Germinal center (tissue), 1 donor: ENCODE measurements around the gene EIF3F.

ENCODE experiments used
- DNase-seq: peaks from one replicate; pipeline ENCODE4 v3.0.0; 2012; ENCODE audit warnings: mixed read lengths, low spot score

EIF3F gene

DNA sequence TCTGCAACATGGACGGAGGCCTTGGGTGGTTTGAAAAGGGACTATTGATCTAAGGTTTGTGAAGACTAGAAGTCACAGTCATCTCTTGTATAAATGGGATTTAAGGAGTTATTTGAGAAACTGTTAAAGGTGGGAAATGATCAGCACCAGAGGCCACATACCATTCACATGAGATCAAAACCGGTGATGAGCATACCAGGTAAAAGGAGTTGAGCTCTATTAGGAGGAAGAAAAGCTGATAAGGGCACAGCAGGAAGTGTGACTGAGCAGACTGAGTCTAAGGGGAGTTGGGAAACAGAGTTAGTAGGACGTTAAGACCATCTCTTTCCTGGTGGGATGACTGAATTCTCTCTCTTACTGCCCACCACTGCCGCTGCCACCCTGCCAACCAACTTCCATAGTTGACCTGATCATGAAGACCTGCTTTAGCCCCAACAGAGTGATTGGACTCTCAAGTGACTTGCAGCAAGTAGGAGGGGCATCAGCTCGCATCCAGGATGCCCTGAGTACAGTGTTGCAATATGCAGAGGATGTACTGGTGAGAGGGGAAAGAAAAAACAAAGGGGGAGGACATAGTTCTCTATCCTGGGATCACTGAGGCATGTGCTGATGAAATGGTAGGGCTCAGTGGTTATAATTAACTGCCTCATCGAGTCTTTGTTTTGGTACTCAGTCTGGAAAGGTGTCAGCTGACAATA, 7.6 kb downstream of the EIF3F start:
- DNase-seq, result no peak

DNA sequence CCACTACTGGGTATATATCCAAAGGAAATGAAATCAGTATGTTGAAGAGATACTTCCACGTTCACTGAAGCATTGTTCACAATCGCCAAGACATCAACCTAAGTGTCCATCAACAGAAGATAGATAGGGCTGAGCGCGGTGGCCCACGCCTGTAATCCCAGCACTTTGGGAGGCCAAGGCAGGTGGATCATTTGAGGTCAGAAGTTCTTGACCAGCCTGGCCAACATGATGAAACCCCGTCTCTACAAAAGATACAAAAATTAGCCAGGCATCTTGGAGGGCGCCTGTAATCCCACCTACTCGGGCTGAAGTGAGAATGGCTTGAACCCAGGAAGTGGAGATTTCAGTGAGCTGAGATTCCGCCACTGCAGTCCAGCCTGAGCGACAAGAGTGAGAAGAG, 12.7 kb downstream of the EIF3F start:
- DNase-seq, result no peak

- DNase-seq, result no peak
These were observed 13.3 kb downstream of the EIF3F start for GRCh38 chr11:8000390-8000789.

DNA sequence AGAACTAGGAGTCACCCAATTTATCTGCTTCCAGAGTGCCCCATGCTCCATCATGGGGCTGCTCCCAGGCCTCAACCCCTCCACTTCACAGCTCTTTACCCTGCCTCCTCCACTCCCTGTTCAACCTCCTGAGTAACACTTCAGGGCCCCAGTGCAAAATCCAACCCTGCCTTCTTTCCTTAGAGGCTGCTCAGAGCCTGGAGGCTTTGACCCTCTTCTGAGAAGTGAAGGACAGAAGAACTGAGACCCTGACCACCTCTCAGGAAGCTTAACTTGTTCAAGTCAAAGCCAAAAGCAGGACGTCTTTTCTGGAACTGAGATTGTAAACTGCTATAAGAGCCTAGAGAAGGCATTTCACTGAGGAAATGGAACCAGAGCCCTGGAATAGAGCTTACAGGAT, 15.5 kb downstream of the EIF3F start:
- no peak for DNase-seq

- DNase-seq, result no peak
These were observed 16.1 kb downstream of the EIF3F start for GRCh38 chr11:8003187-8003586.

GRCh38 chr11:8004008-8004407, 16.9 kb downstream of the EIF3F start:
- DNase-seq, result no peak

GRCh38 chr11:8005556-8005955, 18.4 kb downstream of the EIF3F start:
- DNase-seq, result no peak

- peak; percentile 46 for DNase-seq
These were observed 19.3 kb downstream of the EIF3F start for GRCh38 chr11:8006349-8006977.

DNA sequence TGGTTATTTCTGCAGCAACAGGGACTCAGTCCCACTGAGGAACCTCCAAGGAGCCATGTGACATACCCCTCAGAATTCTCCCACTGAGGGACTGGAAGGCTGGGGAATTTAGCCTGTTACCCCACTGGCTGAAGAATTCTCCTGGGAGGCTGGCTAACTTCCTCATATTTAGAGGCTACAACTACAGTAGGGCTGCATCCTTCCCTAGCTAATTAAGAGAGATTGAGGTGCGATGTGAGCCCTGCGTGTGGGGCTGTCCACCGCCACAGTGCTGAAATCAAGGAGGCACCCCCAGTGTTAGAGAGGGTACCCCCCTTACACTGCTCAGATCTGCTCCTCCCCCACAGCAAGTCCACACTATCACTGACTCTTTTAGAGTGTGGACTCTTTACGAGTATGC, 21.1 kb downstream of the EIF3F start:
- DNase-seq, result no peak

- no peak for DNase-seq
These were observed 22.7 kb downstream of the EIF3F start for GRCh38 chr11:8009856-8010255.

DNA sequence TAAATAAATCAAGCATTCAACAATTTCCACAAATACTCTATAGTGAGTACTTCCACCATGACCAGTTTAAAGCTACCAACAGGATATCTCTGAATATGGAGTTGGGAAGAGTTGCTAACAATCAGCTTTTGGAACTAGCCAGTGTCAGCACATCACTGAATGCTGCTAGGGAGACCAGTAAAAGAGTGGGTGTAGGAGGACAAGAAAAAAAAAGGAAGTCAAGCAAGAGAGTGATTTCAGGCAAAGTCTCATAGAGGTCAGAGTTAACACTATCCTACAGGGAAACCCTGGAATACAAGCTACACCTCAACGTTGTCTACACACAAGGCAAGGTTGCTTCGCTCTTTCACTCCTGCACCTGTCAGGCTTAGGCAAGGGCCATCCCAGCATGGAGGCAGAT, 24.2 kb downstream of the EIF3F start:
- no peak for DNase-seq

GRCh38 chr11:8011981-8012444, 24.9 kb downstream of the EIF3F start:
- DNase-seq, result no peak

- DNase-seq, result no peak
These were observed 26.7 kb downstream of the EIF3F start for GRCh38 chr11:8013833-8014232.

DNA sequence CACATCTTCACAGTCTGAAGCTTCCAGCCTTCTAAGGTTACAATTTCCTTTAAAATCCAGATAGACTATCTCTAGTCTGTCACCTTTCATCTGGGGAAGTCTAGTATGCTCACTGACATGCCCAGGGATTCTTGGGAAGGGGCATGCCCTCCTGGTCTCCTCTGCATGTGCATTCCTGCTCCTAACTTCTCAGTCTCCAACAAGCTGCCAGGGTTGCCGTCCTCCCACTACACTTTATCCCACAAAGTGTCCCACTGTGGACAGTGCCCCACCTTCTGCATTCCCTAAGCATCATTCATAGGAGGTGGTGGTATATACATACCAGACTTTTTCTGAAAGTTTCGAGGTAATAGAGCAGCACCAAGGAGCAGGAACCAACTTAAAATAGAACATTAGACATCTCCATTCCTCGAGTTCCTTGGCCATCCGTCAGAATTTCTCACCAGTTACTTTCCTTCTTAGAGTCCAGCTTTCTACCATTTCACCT, 28.7 kb downstream of the EIF3F start:
- DNase-seq, result no peak

DNA sequence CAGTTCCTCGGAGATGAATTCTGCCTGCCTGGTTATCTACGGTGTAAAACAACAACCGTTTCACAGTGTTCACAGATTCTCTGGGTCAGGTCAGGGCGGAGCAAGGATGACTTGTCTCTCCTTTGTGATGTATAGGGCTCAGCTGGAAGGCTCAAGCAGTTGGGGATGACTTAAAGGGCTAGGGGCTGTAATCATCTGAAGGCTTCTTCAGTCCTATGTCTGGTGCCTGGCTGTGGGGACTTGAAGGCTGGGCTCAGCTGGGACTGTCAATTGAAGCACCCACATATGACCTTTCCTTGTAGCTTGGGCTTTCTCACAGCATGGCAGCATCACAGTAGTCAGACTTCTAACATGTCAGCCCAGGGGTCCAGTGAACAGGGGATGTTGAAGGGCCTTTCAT, 29.3 kb downstream of the EIF3F start:
- DNase-seq, result no peak

GRCh38 chr11:8017071-8017470, 29.9 kb downstream of the EIF3F start:
- DNase-seq, result no peak

DNA sequence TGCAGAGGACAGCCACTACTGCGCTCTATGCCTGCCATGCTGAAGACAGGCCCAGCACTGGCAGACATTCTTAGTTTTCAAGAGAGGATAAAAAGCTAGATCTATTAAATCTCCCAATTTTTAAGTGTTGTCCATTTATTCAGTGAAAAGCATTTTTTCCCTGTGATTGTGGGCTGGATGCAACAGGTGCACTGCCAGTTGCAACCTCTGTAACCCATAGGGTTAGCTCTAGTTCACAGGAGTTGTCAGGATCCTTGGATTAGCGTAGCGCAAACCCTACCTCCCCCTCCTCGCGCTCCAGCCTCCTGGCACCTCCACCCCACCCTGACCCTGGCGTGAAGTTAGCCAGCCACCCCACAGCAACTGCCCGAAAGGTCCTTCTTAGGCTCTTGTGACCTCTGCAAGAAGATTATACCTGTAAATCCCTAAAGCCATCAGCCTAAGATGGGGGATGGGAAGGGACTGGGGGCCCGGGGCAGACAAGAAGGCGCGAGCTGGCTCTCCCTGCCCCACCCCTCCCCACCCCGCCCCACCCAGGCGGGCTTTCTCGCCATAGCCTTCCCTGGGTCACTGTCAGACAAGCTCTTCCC, 30.9 kb downstream of the EIF3F start:
- no peak for DNase-seq

- peak; percentile 56 for DNase-seq
These were observed 31.6 kb downstream of the EIF3F start for GRCh38 chr11:8018484-8019313.

DNA sequence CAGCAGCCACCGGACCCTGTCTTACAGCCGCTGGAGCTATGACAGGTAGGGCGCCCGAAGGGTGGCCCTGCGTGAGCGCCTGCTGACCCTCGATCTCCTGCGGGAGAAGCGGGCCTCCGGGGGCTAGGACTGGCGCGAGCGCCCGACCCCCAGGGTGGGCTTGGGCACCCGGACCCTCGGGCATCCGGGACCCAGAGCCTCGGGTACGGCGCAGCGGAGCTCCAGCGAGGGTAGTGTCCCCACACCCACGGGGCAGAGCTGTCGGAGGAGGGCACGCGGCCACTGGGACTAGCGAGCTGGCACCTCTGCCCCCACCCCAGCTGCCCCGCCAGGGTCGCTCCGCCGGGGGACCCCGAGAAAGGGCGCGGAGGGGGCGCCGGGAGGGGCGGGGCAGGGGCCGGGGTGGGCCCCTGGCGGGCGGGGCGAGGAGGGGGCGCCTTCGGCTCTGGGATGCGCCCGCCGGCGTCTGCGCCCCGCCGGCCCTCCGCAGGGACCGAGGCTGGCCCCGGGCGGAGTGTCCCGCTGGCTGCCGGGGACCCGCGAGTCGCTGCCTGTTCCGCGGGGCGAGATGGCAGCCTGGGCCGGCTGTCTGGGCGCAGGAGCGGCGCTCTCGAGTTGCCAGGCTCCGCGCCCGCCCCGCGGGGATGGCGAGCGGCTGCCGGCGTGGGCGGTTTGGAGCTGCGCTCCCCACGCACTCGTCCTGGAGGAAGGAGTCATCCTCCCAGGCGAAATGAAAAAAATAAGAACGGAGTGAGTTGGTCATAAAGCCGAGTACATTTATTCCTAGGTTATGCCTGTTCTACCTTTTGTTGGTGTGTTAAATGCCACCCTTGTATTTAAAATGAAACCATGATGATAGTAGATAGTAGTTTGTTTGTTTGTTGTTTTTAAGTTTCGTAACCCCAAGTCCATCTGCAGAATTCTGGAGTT, 32.4 kb downstream of the EIF3F start:
- peak; percentile 50 for DNase-seq

- no peak for DNase-seq
These were observed 33.1 kb downstream of the EIF3F start for GRCh38 chr11:8020244-8020597.

GRCh38 chr11:8021920-8022319, 34.8 kb downstream of the EIF3F start:
- DNase-seq, result no peak
